Middle frontal gyrus (tissue), 1 donor: ENCODE results near the gene JADE1.

Source experiments
- DNase-seq: peaks from one replicate; pipeline ENCODE4 v3.0.0-alpha.2; 2015; ENCODE audit warnings: low spot score; ENCODE audit errors: extremely low spot score

JADE1 gene

GRCh38 chr4:128810331-128810870 lies 901 bp downstream of the JADE1 start:
- no peak for DNase-seq

GRCh38 chr4:128810871-128811570 lies 1.5 kb downstream of the JADE1 start:
- DNase-seq = peak; percentile 44

DNA sequence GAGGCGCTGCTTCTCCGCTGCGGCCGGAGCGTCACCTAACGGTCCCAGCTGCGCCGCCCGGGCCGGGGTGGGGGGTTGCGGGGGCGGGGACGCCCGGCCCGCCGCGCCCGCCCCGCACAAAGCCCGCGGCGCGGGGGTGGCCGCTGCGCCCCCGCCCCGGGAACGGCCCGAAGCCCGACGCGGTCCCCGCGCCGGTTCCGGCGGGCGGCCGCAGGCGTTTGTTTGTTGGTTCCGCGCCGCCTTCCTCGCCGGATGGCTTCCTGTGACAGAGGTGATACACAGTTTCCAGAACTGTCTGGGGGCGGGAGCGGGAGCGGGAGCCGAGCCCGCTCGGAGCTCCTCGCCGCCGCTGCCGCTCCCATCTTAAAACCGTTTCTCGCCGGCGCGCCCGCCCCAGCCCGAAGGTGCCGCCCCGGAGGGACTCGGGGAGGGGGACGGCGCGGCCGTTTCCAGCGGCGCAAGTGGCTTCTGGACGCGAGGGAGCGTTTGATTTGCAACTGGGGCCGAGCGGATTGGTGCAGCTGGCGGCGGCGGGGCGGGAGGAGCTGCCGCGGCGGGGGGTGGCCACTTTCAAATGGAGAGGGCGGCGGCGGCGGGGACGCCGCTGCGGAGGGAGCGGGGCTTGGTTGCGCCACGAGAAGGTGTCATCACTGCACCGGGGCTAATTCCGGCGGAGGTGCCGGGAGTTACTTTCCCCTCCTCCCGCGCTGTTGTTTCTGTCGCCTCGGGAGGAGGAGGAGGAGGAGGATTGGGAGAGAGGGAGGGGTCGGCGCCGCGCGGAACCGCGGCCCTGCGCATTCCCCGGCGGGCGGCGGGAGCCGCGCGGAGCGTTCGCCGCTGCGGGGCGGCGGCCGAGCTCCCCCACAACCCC lies 2.3 kb downstream of the JADE1 start:
- DNase-seq = peak; percentile 62

DNA sequence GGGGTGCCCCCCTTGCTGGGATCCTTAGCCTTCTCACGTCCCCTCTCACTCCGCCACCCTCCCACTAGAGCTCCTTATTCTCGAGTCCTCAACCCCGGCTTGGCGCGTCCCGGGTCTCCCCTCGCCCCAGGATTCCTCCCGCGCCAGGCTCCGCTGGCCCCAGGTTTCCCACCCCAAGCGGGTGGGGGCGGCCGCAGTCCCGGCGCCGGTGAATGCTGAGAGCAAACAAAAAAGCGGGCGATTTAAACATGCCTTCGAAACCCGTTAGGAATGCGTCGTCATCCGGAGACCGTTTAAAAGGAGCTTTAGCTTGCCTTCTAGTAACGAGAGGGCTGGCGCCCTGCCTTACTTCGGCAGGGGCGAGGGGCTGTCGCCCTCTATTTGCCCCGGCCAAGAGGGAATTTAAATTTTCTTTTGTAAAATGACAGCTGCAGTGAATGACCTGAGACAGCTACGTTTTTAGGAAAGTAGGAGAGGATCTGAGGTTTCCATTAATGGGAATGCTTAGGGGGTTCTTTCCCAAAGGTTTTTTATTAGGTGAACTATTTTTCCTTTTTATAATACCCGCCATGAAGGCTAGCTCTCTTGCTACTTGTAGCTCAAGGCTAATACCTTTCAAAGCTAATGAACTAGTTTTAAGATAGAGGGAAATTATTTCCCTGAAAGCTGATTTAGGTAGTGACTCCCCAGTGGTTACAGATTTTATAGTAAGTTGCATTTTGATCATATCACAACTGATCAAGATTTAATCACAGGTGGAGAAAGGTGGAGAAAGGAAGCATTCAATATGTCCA lies 3.1 kb downstream of the JADE1 start:
- DNase-seq = no peak

- no peak for DNase-seq
These were observed 4.5 kb downstream of the JADE1 start for GRCh38 chr4:128813965-128814364.

- DNase-seq = no peak
These were observed 8.9 kb downstream of the JADE1 start for GRCh38 chr4:128818442-128818841.

DNA sequence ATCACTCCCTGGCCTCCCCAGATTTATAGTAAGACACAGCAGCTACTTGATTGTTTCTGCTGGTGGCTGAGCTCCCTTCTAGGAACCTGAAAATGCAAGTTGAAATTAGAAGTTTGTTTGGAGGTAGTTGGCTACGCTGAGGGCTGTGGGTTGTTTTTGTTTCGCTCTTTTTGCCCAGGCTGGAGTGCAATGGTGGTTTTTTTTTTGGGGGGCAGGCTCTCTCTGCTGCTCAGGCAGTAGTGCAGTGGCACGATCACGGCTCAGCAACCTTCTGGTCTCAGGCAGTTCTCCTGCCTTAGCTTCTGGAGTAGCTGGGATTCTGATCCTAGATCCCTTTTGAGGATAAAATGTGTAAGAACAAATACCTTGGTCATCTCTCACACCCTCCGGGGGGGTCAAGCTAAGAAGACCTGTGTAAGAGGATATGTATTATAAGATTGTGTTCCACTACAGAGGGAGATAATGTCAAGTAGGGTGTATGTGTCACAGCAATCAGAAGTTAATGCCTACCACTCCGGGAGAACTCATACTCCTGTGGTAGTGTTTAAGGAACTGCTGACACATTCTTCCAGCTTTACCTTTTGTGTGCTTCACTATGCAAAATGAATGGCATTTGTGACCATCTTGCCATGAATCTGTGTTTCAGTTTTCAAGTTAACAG lies 9.7 kb downstream of the JADE1 start:
- DNase-seq = no peak

- DNase-seq = no peak
These were observed 11.2 kb downstream of the JADE1 start for GRCh38 chr4:128820671-128821070.

- DNase-seq = no peak
These were observed 11.7 kb downstream of the JADE1 start for GRCh38 chr4:128821151-128821550.

DNA sequence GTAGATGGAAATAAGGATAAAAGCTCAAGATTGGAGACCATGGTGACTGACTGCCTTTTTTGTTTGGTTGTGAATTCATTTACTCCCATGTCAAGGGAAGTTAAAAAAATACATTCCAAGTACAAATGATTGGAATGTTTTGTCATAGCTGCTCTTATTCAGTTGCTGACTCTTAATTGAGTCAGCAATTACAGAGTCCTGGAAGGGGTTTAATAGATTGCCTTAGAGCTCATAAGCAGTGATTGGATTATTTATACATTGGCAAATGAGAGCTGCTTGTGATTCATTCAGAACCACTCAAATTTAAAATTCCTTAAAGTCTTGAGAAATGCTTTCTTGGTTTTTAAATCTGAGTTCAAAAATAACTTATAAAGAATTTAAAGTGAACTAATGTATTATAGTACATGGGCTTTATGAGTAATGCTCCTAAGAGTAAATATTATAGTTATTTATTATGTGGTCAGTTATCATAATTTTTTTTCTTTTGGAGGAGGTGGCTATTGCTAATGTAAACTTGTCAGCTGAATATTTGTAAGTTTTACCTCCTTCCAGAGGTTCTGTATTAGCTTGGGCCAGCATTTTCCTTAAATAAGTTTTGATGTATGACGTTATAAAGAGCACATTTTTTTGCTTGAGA lies 13.6 kb downstream of the JADE1 start:
- DNase-seq = no peak

GRCh38 chr4:128825226-128825625 lies 15.7 kb downstream of the JADE1 start:
- no peak for DNase-seq

DNA sequence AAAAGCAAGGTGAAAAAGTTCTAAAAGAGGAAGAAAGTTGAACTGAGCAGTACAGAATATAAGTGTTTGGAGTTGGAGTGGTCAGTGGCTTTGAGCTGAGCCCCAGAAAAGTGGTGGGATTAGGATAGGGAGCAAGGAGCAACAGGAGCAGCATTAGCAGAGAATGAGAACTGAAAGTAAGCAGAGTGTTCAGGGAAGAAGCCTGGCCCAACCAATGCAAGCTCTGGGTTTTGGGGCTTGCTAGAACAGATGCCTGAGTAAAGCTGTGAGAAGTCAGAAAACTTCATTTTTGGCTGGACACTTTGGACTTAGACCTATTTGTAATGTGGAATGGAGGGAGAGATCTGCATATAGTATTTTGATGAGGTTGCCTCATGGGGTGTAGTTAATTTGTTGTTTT lies 17.8 kb downstream of the JADE1 start:
- no peak for DNase-seq

DNA sequence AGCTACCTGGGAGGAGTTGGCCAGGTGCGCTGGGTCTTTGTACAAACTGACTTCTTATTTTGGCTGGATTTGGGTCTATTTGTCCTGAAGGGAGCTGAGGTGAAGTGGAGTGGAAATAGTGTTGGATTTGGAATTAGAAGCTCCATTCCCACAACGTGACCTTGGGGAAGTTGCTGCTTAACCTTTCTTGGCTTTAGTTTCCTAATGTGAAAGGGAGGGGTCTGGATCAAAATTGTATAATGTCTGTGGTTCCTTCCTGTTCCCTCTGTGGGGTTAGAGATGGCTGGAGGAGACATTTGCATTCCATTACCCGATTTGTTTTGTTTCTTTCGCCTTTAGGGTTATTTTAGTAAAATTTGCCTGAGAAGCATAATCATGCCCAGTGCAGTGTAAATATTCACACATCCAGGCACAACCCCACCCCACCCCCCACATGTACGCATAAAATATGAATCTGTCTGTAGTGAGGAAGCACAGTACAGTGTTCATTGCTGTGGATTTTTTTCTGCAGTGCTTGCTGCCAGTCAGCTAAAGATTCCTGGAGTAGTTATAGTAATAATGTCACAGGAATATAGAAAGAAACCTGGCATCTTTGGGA lies 21.5 kb downstream of the JADE1 start:
- no peak for DNase-seq

DNA sequence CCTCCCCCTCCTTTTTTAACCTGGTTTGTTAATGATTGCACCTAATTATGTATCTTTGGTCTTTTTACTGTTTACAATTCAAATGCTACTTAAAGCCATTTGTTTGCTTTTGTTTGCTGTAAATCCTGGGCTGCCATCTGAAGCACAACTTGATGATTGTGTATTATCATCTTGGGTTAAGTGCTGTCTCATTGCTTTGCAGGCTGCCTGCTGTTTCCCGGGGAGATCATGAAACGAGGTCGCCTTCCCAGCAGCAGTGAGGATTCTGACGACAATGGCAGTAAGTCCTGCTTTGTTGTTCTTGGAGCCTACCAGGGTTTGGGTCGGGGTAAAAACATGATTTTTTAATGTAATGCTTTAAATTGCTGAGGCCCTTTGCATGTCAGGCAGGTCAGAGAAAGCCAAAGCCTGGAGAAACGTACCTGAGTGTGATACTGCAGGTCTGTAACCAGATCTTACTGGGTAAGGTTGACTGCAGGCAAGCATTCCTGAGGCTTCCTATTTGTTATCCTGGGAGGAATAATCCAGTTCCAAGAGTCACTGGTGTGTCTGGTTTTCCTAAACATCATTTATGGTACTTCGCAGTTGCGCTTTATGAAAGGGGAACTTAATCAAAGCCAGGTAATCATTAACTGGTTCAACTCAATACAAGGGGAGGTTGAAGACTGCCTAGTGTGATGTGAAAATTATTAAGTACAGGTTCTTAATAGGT lies 22.2 kb downstream of the JADE1 start:
- DNase-seq = no peak

DNA sequence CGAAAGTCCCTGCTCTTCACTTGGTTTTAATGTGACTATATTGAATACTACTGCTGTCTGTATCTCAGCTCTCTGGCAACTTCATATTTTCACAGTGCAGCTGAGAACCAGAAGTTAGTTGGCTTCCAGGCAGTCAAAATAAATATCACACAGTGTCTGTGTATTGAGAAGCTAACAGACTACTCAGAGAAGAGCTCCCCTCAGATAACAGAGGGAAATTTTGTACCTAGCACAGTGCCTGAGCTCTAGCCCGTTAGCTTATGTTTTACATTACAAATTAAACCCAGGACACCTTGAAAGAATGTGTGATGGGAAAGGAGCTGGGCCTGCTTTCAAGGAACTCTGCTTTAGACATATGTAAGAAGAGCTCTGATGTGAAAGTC lies 22.7 kb downstream of the JADE1 start:
- no peak for DNase-seq

DNA sequence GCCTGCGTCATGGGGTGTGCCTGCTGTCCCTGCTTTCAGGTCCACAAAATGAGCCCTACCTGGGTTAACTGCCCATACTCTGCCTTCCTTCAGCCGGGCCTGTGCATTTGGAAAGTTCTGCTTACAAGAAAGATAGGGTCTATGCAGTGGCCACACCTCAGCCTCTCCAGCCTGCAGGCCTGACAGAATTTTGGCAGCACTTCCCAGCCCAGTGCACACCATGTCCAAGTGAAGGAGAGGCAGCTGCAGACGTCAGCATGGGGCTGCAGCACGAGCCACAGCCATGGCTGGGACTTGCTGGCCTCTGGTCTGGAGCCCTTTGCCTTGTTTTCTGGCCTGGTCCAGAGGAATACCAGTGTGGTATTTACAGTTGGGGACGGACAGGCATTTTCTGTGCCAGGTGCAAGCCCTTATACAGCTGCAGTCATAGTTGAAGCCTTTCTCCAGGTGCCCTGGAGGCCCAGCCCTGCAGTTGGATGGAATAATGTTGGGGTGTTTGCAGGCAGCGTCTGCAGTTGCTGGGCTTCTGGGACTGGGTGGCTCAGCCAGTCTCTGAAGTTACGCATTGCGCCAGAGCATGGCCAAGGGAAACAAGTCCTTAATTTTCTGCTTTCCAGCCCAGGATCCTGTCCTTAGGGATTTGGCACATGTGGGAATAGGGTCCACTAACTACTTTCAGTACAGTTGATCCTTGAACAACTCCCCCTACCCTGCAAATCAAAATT lies 26.2 kb downstream of the JADE1 start:
- no peak for DNase-seq

- no peak for DNase-seq
These were observed 27.7 kb downstream of the JADE1 start for GRCh38 chr4:128837198-128837597.

GRCh38 chr4:128837679-128838078 lies 28.2 kb downstream of the JADE1 start:
- DNase-seq = no peak

GRCh38 chr4:128840711-128841318 lies 31.3 kb downstream of the JADE1 start:
- no peak for DNase-seq
